NCI-H510A (cell line): Measurements from ENCODE around the gene NOP9.
"Not testable (repeated sequence)": the region's sequence is repeated elsewhere in the genome, so short reads cannot be mapped to it uniquely, and the experiment has no call there.

Source experiments
- DNase-seq: peaks from one replicate; lab custom pipeline; 2025; lab: John Stamatoyannopoulos, UW

Gene NOP9

GRCh38 chr14:24353559-24354481 is 54.2 kb downstream of the NOP9 start:
- DNase-seq = no peak

GRCh38 chr14:24354482-24354825 is 54.8 kb downstream of the NOP9 start:
- DNase-seq = not testable (repeated sequence)

- no peak for DNase-seq
Measured at GRCh38 chr14:24355009-24355408, 55.4 kb downstream of the NOP9 start.

- DNase-seq = no peak
Measured at GRCh38 chr14:24356208-24356607, 56.6 kb downstream of the NOP9 start.
